Vagina (tissue), 2 donors: Measurements from ENCODE around the gene STRIT1.

Experiments used
- CTCF ChIP-seq, 3 experiments: fragments of 450-650 bp in 2 of 3; fragments of 200-600 bp in 1 of 3; sonication (generic) in 1 of 3; IDR thresholded peaks; one replicate each; pipeline ENCODE4 v1.5.1; 2017 to 2019; ENCODE audit warnings: antibody characterized with exemption in 3 of 3, mild to moderate bottlenecking in 2 of 3, moderate library complexity in 2 of 3
- POLR2A ChIP-seq, 2 donors: fragments of 450-650 bp; IDR thresholded peaks; one replicate each; pipeline ENCODE4 v1.6.1; 2017; ENCODE audit warnings: antibody characterized with exemption in 2 of 2, mild to moderate bottlenecking in 2 of 2, moderate library complexity in 2 of 2

GRCh38 chr3:155335724-155336354, 42.4 kb upstream of the STRIT1 start:
- TF ChIP-seq CTCF (IDR thresholded peaks at IDR 0.05) (no peak), POLR2A (IDR thresholded peaks at IDR 0.05) (no peak)
